ENCODE measurements around the gene LRRC2. TPM values are rescaled to one million over a fixed set of nuclear protein-coding genes. Genes with fewer than 3 reads are reported as not detected.
"Not testable (repeated sequence)": the region's sequence is repeated elsewhere in the genome, so short reads cannot be mapped to it uniquely, and the experiment has no call there.

The LRRC2 gene
- total RNA-seq, 2 donors from 2014 or later: not detected

GRCh38 chr3:46544771-46545503 is 21.2 kb downstream of the LRRC2 start:
- ATAC-seq (no peak), DNase-seq (ENCODE audit: low spot score in 2 of 2) (no peak)
- H3K36me3 Mint-ChIP-seq: no peaks in the 10 kb centered on the region
- no peak overlapping the region for H3K27ac Mint-ChIP-seq
- no peaks in the 10 kb centered on the region for H3K9me3 Mint-ChIP-seq

- no peaks in the 10 kb centered on the region for H3K9me3 Mint-ChIP-seq
- no peak for ATAC-seq
- no peaks in the 10 kb centered on the region for H3K36me3 Mint-ChIP-seq
- H3K27ac Mint-ChIP-seq: no peak overlapping the region
- DNase-seq (ENCODE audit: low spot score in 2 of 2): no peak
Measured at GRCh38 chr3:46542801-46543201, 23.3 kb downstream of the LRRC2 start.

- Mint-ChIP-seq H3K36me3 (no peaks in the 10 kb centered on the region), H3K27ac (no peak overlapping the region), H3K9me3 (no peaks in the 10 kb centered on the region)
- DNase-seq (ENCODE audit: low spot score in 2 of 2) (no peak), ATAC-seq (no peak)
Measured at GRCh38 chr3:46542344-46542743, 23.8 kb downstream of the LRRC2 start.

- DNase-seq (ENCODE audit: low spot score in 2 of 2) (no peak), ATAC-seq (no peak)
- Mint-ChIP-seq H3K36me3 (no peaks in the 10 kb centered on the region), H3K27ac (peak overlapping the region in 1 of 2 donors; percentile 48), H3K9me3 (no peaks in the 10 kb centered on the region)
Measured at GRCh38 chr3:46541835-46542234, 24.3 kb downstream of the LRRC2 start.

- no peaks in the 10 kb centered on the region for H3K36me3 Mint-ChIP-seq
- DNase-seq (ENCODE audit: low spot score in 2 of 2) (no peak), ATAC-seq (no peak)
- H3K27ac Mint-ChIP-seq: no peak overlapping the region
- no peaks in the 10 kb centered on the region for H3K9me3 Mint-ChIP-seq
Measured at GRCh38 chr3:46540550-46540949, 25.6 kb downstream of the LRRC2 start.

- Mint-ChIP-seq H3K9me3 (no peaks in the 10 kb centered on the region), H3K27ac (peak overlapping the region in 1 of 2 donors; percentile 85), H3K36me3 (no peaks in the 10 kb centered on the region)
- ATAC-seq (no peak), DNase-seq (ENCODE audit: low spot score in 2 of 2) (no peak)
Measured at GRCh38 chr3:46539443-46540005, 26.6 kb downstream of the LRRC2 start.

- H3K9me3 Mint-ChIP-seq: peaks cover 0 to 6% of the 10 kb centered on the region in 2 donors
- H3K36me3 Mint-ChIP-seq: no peaks in the 10 kb centered on the region
- peak overlapping the region in 1 of 2 donors; percentile 85 for H3K27ac Mint-ChIP-seq
- ATAC-seq (peak; percentile 90), DNase-seq (ENCODE audit: low spot score in 2 of 2) (peak; percentile 64 to 75)
Measured at GRCh38 chr3:46538803-46539442, 27.2 kb downstream of the LRRC2 start.

- peak overlapping the region in 1 of 2 donors; percentile 85 for H3K27ac Mint-ChIP-seq
- not testable (repeated sequence) for DNase-seq (ENCODE audit: low spot score in 2 of 2); ATAC-seq; H3K9me3 Mint-ChIP-seq; H3K36me3 Mint-ChIP-seq
Measured at GRCh38 chr3:46538425-46538802, 27.7 kb downstream of the LRRC2 start.

- Mint-ChIP-seq H3K36me3 (no peaks in the 10 kb centered on the region), H3K9me3 (peaks cover 0 to 7% of the 10 kb centered on the region in 2 donors), H3K27ac (no peak overlapping the region)
- no peak for ATAC-seq
- no peak for DNase-seq (ENCODE audit: low spot score in 2 of 2)
Measured at GRCh38 chr3:46537779-46538178, 28.3 kb downstream of the LRRC2 start.

- DNase-seq (ENCODE audit: low spot score in 2 of 2) (no peak), ATAC-seq (no peak)
- peaks cover 0 to 7% of the 10 kb centered on the region in 2 donors for H3K9me3 Mint-ChIP-seq
- H3K27ac Mint-ChIP-seq: peak overlapping the region in 1 of 2 donors; percentile 51
- no peaks in the 10 kb centered on the region for H3K36me3 Mint-ChIP-seq
Measured at GRCh38 chr3:46537316-46537715, 28.8 kb downstream of the LRRC2 start.

GRCh38 chr3:46536758-46537157 is 29.3 kb downstream of the LRRC2 start:
- no peaks in the 10 kb centered on the region for H3K36me3 Mint-ChIP-seq
- H3K27ac Mint-ChIP-seq: peak overlapping the region in 1 of 2 donors; percentile 51
- DNase-seq (ENCODE audit: low spot score in 2 of 2) (no peak), ATAC-seq (no peak)
- H3K9me3 Mint-ChIP-seq: peaks cover 0 to 7% of the 10 kb centered on the region in 2 donors

GRCh38 chr3:46535746-46536145 is 30.4 kb downstream of the LRRC2 start:
- no peak for ATAC-seq
- Mint-ChIP-seq H3K27ac (no peak overlapping the region), H3K9me3 (peaks cover 0 to 7% of the 10 kb centered on the region in 2 donors), H3K36me3 (no peaks in the 10 kb centered on the region)
- DNase-seq (ENCODE audit: low spot score in 2 of 2): no peak

- ATAC-seq (no peak), DNase-seq (ENCODE audit: low spot score in 2 of 2) (no peak)
- Mint-ChIP-seq H3K36me3 (no peaks in the 10 kb centered on the region), H3K9me3 (peaks cover 0 to 7% of the 10 kb centered on the region in 2 donors), H3K27ac (no peak overlapping the region)
Measured at GRCh38 chr3:46533091-46533490, 33.0 kb downstream of the LRRC2 start.

- ATAC-seq: no peak
- Mint-ChIP-seq H3K36me3 (no peaks in the 10 kb centered on the region), H3K9me3 (no peaks in the 10 kb centered on the region), H3K27ac (no peak overlapping the region)
- no peak for DNase-seq (ENCODE audit: low spot score in 2 of 2)
Measured at GRCh38 chr3:46527239-46527638, 38.9 kb downstream of the LRRC2 start.

GRCh38 chr3:46524832-46525231 is 41.3 kb downstream of the LRRC2 start:
- no peaks in the 10 kb centered on the region for H3K36me3 Mint-ChIP-seq
- H3K9me3 Mint-ChIP-seq: no peaks in the 10 kb centered on the region
- no peak overlapping the region for H3K27ac Mint-ChIP-seq
- DNase-seq (ENCODE audit: low spot score in 2 of 2) (no peak), ATAC-seq (no peak)

- Mint-ChIP-seq H3K36me3 (no peaks in the 10 kb centered on the region), H3K9me3 (no peaks in the 10 kb centered on the region), H3K27ac (no peak overlapping the region)
- no peak for DNase-seq (ENCODE audit: low spot score in 2 of 2)
- ATAC-seq: no peak
Measured at GRCh38 chr3:46524008-46524407, 42.1 kb downstream of the LRRC2 start.

GRCh38 chr3:46523556-46523955 is 42.5 kb downstream of the LRRC2 start:
- Mint-ChIP-seq H3K27ac (no peak overlapping the region), H3K36me3 (no peaks in the 10 kb centered on the region), H3K9me3 (no peaks in the 10 kb centered on the region)
- DNase-seq (ENCODE audit: low spot score in 2 of 2): no peak
- no peak for ATAC-seq

- H3K9me3 Mint-ChIP-seq; DNase-seq (ENCODE audit: low spot score in 2 of 2); H3K27ac Mint-ChIP-seq; ATAC-seq; H3K36me3 Mint-ChIP-seq: not testable (repeated sequence)
Measured at GRCh38 chr3:46522201-46522600, 43.9 kb downstream of the LRRC2 start.
